ENCODE measurements around the gene TBC1D9B.
A peak's percentile ranks its signal among the peaks of the same experiment; 100 is the strongest.
"Not testable (repeated sequence)": the region's sequence is repeated elsewhere in the genome, so short reads cannot be mapped to it uniquely, and the experiment has no call there.

TBC1D9B gene

DNA sequence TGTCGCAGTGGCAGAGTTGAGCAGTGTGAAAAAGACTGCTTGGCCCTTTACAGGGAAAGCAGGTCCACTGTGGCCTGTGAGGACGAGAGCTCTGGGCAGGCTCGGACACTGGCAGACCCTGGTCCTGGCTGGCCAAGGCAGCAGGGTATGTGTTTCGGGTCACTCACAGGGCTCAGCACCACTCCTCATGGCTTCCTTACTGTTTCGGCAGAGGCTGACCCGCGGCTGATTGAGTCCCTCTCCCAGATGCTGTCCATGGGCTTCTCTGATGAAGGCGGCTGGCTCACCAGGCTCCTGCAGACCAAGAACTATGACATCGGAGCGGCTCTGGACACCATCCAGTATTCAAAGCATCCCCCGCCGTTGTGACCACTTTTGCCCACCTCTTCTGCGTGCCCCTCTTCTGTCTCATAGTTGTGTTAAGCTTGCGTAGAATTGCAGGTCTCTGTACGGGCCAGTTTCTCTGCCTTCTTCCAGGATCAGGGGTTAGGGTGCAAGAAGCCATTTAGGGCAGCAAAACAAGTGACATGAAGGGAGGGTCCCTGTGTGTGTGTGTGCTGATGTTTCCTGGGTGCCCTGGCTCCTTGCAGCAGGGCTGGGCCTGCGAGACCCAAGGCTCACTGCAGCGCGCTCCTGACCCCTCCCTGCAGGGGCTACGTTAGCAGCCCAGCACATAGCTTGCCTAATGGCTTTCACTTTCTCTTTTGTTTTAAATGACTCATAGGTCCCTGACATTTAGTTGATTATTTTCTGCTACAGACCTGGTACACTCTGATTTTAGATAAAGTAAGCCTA lies 71.3 kb downstream of the TBC1D9B start:
- no peak for DNase-seq

- not testable (repeated sequence) for DNase-seq
These were observed 72.8 kb downstream of the TBC1D9B start for GRCh38 chr5:179834871-179835270.

- DNase-seq, result no peak
These were observed 73.6 kb downstream of the TBC1D9B start for GRCh38 chr5:179834120-179834519.

DNA sequence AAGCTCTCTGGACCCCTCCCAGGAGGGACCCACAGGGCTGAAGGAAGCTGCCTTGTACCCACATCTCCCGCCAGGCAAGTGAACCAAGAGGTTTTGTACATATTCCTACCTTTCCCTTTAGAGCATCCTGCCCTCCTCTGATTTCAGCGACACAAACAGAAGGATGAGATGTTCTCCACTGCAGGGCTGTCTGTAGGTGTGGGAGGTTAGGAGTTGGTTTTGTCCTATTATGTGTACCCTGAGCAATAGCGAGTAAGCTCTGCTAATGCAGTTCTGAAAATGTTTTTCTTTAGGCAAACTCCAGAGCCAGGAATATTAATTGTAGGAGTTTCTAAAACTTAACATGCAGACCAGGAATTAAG lies 74.0 kb downstream of the TBC1D9B start:
- DNase-seq, result no peak

DNA sequence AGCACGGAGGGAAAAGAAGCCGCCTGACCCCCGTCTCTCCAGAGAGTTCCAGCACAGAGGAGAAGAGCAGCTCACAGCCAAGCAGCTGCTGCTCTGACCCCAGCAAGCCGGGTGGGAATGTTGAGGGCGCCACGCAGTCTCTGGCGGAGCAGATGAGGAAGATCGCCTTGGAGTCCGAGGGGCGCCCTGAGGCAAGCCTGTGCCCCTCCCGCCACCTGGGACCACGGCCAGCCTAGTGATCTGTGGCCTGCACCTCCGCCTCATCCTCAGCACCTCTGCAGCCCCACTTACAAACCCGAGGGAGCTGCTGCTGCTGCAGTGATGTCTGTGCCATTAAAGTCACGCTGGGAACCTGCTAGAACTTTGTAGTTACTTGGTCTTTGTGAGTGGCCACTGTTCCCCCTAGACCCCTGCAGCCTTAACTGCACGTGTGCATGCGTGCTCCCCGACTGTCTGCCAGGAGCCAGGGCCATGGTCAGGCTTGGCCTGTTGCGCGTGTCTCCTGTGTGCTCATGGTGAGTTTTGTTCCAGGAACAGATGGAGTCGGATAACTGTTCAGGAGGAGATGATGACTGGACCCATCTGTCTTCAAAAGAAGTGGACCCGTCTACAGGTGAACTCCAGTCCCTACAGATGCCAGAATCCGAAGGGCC lies 74.5 kb downstream of the TBC1D9B start:
- DNase-seq, result no peak

GRCh38 chr5:179832039-179832745 lies 75.5 kb downstream of the TBC1D9B start:
- no peak for DNase-seq

DNA sequence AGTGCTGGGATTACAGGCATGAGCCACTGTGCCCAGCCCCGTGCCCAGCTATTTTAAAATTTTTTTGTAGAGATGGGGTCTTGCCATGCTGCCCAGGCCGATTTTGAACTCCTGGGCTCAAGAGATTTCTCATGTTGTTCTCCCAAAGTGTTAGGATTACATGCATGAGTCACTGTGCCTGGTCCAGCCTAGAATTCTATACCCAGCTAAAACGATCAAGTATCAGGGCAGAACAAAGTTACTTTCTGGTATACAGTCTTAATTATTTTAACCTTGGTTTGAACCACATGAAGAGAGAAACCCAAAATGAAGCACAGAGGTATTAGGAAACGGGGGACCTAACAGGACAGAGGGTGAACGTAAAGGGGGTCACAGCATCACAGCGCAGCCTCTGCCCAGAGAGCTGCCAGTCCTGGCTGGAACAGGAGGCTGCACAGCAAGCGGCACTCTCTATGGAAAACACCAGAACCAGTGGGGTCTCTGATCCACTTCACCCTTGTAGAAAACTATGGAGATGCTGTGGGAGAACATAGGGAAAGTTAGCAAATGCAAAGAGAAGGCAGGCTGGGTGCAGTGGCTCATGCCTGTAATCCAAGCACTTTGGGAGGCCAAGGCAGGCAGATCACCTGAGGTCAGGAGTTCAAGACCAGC lies 76.8 kb downstream of the TBC1D9B start:
- DNase-seq, result no peak

DNA sequence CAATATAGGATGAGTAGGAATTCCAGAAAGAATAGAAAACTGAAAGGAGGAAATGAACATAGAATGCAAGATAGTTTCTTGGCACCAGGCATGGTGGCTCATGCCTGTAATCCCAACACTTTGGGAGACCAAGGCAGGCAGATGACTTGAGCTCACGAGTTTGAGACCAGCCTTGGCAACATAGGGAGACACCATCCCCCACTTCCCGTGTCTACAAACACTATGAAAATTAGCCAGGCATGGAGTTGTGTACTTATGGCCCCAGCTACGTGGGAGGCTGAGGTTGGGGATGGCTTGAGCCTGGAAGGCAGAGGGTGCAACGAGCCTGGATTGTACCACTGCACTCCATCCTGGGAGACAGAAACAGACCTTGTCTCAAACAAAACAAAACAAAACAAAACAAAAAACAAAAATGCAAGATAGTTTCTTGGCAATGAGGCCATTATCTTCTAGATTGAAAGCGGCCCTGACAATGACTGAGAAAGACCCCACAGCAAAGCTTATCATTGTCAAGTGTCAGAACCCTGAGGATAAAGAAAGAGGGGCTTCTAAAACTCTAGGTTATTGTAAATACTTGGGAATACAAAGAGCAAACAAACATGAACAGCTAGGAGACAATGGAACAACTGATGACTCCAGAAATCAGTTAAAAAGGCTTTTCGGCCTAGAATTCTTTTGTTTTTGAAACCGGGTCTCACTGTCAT lies 77.8 kb downstream of the TBC1D9B start:
- no peak for DNase-seq

GRCh38 chr5:179828756-179829421 lies 78.8 kb downstream of the TBC1D9B start:
- DNase-seq, result no peak

- DNase-seq, result no peak
These were observed 80.0 kb downstream of the TBC1D9B start for GRCh38 chr5:179827680-179828079.

DNA sequence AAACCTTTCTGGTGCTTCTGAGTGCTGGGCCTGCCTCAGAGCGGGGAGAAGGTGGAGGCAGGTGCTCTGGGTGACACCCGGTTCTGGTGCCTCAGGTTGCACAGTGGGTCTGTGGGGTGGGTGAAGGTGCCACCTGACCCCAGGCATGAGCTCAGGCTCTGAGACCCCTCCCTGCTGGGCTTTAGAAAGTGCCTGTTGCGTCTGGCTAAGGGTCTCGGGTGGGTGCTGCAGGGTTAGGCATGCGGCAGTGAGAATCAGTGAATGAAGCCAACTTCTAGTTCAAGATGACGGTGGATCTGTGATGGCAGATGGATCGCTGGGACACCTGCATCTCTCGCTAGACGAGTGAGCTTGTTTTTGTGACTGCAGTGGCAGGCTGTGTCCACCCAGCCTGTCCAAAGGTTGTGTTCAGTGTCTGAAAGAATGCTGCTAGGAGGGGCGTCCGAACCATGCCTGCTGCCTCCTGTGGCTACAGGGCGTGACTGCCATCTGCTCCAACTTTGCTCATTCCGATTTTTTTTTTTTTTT lies 82.0 kb downstream of the TBC1D9B start:
- no peak for DNase-seq

- no peak for DNase-seq
These were observed 83.0 kb downstream of the TBC1D9B start for GRCh38 chr5:179824745-179825112.

DNA sequence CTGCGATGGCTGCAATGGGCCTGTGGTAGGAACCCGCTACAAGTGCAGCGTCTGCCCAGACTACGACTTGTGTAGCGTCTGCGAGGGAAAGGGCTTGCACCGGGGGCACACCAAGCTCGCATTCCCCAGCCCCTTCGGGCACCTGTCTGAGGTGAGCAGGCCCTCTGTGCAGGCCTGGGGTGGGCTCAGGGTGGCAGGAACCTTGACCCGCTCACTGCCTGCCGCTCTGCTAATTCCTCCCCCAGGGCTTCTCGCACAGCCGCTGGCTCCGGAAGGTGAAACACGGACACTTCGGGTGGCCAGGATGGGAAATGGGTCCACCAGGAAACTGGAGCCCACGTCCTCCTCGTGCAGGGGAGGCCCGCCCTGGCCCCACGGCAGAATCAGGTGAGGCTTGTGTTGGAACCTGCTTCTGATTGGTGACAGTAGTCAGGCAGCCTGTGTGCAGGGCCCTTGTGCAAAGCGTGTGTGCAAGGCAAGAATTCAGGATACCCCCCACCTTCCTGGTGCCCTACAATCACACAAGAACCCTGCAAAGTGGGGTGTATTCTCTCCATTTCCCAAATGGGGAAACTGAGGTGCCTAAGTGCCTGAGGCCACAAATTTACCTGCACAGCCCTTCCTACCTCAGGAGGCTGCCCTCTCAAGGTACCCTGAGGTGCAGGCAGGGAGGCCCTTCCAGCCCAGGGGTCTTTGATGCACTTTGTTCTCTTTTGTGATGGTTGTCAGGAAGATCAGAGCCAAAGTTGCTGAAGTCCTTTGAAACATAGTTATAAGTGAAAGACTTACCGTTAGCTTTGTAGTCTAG lies 83.6 kb downstream of the TBC1D9B start:
- no peak for DNase-seq

GRCh38 chr5:179822444-179822990 lies 85.2 kb downstream of the TBC1D9B start:
- no peak for DNase-seq

DNA sequence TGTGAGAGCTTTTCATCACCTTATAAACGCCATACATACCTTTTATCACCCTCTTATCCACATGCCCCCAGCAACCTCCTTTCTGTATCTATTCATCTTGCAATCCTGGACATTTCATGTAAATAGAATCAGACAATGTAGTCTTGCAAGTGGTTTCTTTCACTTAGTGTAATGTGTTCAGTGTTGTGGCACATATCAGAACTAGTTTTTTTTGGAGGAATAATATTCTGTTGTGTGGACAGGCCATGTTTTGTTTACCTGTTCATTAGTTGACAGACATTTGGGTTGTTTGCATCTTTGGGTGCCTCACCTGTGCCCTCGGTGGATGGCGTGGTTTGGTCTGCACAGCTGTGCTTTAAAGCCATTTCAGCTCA lies 85.7 kb downstream of the TBC1D9B start:
- DNase-seq, result no peak

GRCh38 chr5:179821298-179822058 lies 86.2 kb downstream of the TBC1D9B start:
- DNase-seq, result peak; percentile 83

GRCh38 chr5:179820483-179821297 lies 87.0 kb downstream of the TBC1D9B start, which contains the start of gene SQSTM1:
Gene SQSTM1, plus strand, starts transcription at chr5:179820905. Its CDS starts 32 bp downstream, at chr5:179820937.
- DNase-seq, result peak; percentile 65

GRCh38 chr5:179820127-179820482 lies 87.6 kb downstream of the TBC1D9B start:
- DNase-seq, result no peak

Data from COR-L47 (cell line).